ENCODE measurements around the gene TLR9. TPM values are rescaled to one million over a fixed set of nuclear protein-coding genes. Genes with fewer than 3 reads are reported as not detected.
A peak's percentile ranks its signal among the peaks of the same experiment; 100 is the strongest.

The TLR9 gene
- total and polyA plus RNA-seq, 9 of the 15 experiments (the other 6 are each of a cell fraction or from before 2014, with no cell fraction given), result not detected

DNA sequence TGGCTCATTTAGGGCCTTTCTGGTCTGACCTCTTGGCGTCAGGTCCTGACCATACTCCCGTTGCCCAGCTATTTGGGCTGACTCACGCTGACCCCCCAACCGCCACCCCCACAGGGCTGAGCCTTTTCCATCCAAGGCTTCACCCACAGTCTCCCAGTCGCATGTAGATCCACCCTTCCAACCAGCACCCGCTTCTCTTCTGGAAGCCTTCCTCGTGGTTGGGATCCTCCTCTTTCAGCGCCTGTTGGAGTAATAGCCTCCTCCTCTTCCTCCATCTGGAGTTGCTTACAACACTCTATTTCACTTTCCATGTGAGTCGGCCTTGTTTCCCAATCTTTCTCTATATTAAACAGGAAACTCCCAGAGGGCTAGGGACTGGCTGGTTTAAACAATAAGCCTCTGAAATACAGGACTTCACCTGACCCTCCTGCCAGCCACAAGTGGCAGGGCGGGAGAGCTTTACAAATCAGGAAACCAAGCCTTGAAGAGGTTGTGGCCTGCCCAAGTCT lies 29.6 kb downstream of the TLR9 start (continued):
- TF ChIP-seq, protein P1, sequence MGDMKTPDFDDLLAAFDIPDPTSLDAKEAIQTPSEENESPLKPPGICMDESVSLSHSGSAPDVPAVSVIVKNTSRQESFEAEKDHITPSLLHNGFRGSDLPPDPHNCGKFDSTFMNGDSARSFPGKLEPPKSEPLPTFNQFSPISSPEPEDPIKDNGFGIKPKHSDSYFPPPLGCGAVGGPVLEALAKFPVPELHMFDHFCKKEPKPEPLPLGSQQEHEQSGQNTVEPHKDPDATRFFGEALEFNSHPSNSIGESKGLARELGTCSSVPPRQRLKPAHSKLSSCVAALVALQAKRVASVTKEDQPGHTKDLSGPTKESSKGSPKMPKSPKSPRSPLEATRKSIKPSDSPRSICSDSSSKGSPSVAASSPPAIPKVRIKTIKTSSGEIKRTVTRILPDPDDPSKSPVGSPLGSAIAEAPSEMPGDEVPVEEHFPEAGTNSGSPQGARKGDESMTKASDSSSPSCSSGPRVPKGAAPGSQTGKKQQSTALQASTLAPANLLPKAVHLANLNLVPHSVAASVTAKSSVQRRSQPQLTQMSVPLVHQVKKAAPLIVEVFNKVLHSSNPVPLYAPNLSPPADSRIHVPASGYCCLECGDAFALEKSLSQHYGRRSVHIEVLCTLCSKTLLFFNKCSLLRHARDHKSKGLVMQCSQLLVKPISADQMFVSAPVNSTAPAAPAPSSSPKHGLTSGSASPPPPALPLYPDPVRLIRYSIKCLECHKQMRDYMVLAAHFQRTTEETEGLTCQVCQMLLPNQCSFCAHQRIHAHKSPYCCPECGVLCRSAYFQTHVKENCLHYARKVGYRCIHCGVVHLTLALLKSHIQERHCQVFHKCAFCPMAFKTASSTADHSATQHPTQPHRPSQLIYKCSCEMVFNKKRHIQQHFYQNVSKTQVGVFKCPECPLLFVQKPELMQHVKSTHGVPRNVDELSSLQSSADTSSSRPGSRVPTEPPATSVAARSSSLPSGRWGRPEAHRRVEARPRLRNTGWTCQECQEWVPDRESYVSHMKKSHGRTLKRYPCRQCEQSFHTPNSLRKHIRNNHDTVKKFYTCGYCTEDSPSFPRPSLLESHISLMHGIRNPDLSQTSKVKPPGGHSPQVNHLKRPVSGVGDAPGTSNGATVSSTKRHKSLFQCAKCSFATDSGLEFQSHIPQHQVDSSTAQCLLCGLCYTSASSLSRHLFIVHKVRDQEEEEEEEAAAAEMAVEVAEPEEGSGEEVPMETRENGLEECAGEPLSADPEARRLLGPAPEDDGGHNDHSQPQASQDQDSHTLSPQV (IDR thresholded peaks at IDR 0.05), result peak; percentile 47; the same call in 1 of the 2 replicates

DNA sequence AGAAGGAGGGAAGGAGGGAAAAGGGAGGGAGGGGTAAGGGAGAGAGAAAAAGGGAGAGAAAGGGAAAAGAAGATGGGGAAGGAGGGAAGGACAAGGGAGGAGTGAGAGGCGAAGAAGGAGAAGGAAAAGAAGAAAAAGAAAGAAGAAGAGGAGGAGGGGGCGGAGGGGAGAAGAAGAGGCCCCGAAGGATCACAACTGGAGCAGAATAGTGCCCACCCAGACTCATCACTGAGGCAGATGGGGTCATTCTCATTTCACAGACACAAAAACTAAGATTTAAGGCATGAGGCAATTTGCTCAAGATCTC lies 30.2 kb downstream of the TLR9 start:
- H3K79me2 ChIP-seq (ENCODE audit: control insufficient read depth, insufficient read depth, low read length), result peaks cover 16% of the 10 kb centered on the region
- no peak for DNase-seq (ENCODE audit: extremely low read depth in 1 of 4, low spot score in 3 of 4)
- no peaks in the 10 kb centered on the region for H3K27me3 ChIP-seq (ENCODE audit: control insufficient read depth in 2 of 2, insufficient read depth in 2 of 2, low read length in 2 of 2)
- no peak overlapping the region; the same call in 1 of the 2 replicates for H3K4me2 ChIP-seq (ENCODE audit: insufficient read depth, low read length)
- FAIRE-seq, result no peak
- H3K36me3 ChIP-seq (ENCODE audit: control insufficient read depth, insufficient read depth, low read length), result peaks cover 13% of the 10 kb centered on the region; the same call in 1 of the 3 replicates
- ATAC-seq, result no peak
- 10% methylated on average over 2 of the region's 3 CpGs for WGBS (ENCODE audit: insufficient coverage, low coverage, missing lambda C conversion rate)
- peak overlapping the region in 1 of 2 experiments; percentile 35; a peak in 1 of 4 replicates for H3K9ac ChIP-seq (ENCODE audit: insufficient read depth in 1 of 2, low read depth in 2 of 2, low read length in 2 of 2)
- TF ChIP-seq CBFA2T3 (IDR thresholded peaks at IDR 0.05) (0 out of 2 replicates have a peak, but pooled peaks have one; percentile 9), STAG1 (CRISPR knock-in tag; IDR thresholded peaks at IDR 0.05; ENCODE audit: borderline replicate concordance) (no peak), EHMT2 (IDR thresholded peaks at IDR 0.05) (no peak; the same call in 1 of the 2 replicates), MTA1 (IDR thresholded peaks at IDR 0.05; ENCODE audit: borderline replicate concordance) (0 out of 2 replicates have a peak, but pooled peaks have one; percentile 38), ZNF766 (CRISPR knock-in tag; conservative IDR thresholded peaks at IDR 0.05) (no peak), ZNF134 (CRISPR knock-in tag; conservative IDR thresholded peaks at IDR 0.05) (no peak), HDAC1 (IDR thresholded peaks at IDR 0.05) (0 out of 4 replicates have a peak, but pooled peaks of 1 of the 2 experiments have one; percentile 18), HEY1 (CRISPR knock-in tag; IDR thresholded peaks at IDR 0.05; ENCODE audit: borderline replicate concordance) (no peak), HDGF (IDR thresholded peaks at IDR 0.05) (no peak), SRSF9 (IDR thresholded peaks at IDR 0.05; ENCODE audit: borderline replicate concordance, low read depth, low read length) (no peak), NONO (IDR thresholded peaks at IDR 0.05; ENCODE audit: low read depth in 2 of 2, low read length in 1 of 2) (no peak), PHF20 (IDR thresholded peaks at IDR 0.05; ENCODE audit: partially characterized antibody) (no peak), OTX1 (CRISPR knock-in tag; IDR thresholded peaks at IDR 0.05) (0 out of 2 replicates have a peak, but pooled peaks have one; percentile 49)
- TF ChIP-seq, protein P2, sequence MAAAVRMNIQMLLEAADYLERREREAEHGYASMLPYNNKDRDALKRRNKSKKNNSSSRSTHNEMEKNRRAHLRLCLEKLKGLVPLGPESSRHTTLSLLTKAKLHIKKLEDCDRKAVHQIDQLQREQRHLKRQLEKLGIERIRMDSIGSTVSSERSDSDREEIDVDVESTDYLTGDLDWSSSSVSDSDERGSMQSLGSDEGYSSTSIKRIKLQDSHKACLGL (CRISPR knock-in tag; IDR thresholded peaks at IDR 0.05; ENCODE audit: borderline replicate concordance, poor library complexity, severe bottlenecking), result no peak
- TF ChIP-seq, protein P3, sequence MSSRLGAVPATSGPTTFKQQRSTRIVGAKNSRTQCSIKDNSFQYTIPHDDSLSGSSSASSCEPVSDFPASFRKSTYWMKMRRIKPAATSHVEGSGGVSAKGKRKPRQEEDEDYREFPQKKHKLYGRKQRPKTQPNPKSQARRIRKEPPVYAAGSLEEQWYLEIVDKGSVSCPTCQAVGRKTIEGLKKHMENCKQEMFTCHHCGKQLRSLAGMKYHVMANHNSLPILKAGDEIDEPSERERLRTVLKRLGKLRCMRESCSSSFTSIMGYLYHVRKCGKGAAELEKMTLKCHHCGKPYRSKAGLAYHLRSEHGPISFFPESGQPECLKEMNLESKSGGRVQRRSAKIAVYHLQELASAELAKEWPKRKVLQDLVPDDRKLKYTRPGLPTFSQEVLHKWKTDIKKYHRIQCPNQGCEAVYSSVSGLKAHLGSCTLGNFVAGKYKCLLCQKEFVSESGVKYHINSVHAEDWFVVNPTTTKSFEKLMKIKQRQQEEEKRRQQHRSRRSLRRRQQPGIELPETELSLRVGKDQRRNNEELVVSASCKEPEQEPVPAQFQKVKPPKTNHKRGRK (tag; IDR thresholded peaks at IDR 0.05), result peak; percentile 91
- no peak overlapping the region for H3K4me3 ChIP-seq
- peak overlapping the region; percentile 77 for H2AFZ ChIP-seq (ENCODE audit: low read depth, low read length)
- peaks cover under 1% of the 10 kb centered on the region for H3K9me1 ChIP-seq (ENCODE audit: control insufficient read depth, insufficient read depth, low read length)
- H3K4me1 ChIP-seq (replicated peaks in 1 of 2; ENCODE audit: control insufficient read depth in 2 of 2, insufficient read depth in 2 of 2, low read length in 2 of 2), result peaks cover 31 to 45% of the 10 kb centered on the region in 2 experiments
- BruUV-seq (replicated peaks), result no TSS peak
- POLR2A ChIA-PET, result interaction anchor here (0.9 to 2.0 kb wide), 2 partner anchors 12 to 13 kb away, joined by 3 to 5 read pairs; no protein-coding TSS in a partner anchor
- in situ Hi-C loops (cut with MboI) (no loop called here), intact Hi-C loops (cut with micrococcal nuclease) (no loop called here)
- no peaks in the 10 kb centered on the region for H3K9me3 ChIP-seq (replicated peaks; ENCODE audit: control insufficient read depth, insufficient read depth, low read depth, low read length)
- H4K20me1 ChIP-seq (replicated peaks; ENCODE audit: control insufficient read depth, insufficient read depth, low read length), result no peaks in the 10 kb centered on the region
- CTCF ChIA-PET (ENCODE audit: low intra/inter-chr PET ratio), result no interaction called here
- no peak overlapping the region for H3K27ac ChIP-seq (ENCODE audit: extremely low read depth, low read depth, low read length)

All from K562 (cell line).